Measurements from ENCODE around the gene RAB4A. TPM values are rescaled to one million over a fixed set of nuclear protein-coding genes. Genes with fewer than 3 reads are reported as not detected.

RAB4A gene
- total and polyA plus RNA-seq, 3 experiments from 2014 or later: 24.4 to 34.9 (median 32.2) TPM

- POLR2A ChIA-PET: interaction anchor here (0.6 kb wide), 1 partner anchor 493 kb away, joined by 3 read pairs; no protein-coding TSS in a partner anchor
- peaks cover 8 to 28% of the 10 kb centered on the region in 2 donors for H3K27me3 Mint-ChIP-seq
- Histone ChIP-seq H3K36me3 (ENCODE audit: insufficient read depth, low read length) (no peaks in the 10 kb centered on the region), H3K9me3 (ENCODE audit: low read length) (no peaks in the 10 kb centered on the region), H3K4me3 (ENCODE audit: low read length) (no peak overlapping the region), H3K27ac (ENCODE audit: low read depth, low read length) (no peak overlapping the region), H3K4me1 (ENCODE audit: insufficient read depth, low read length) (peaks cover 13% of the 10 kb centered on the region), H3K27me3 (ENCODE audit: insufficient read depth, low read length, poor library complexity, severe bottlenecking) (no peaks in the 10 kb centered on the region)
- CTCF ChIA-PET: interaction anchor here (0.9 to 7.1 kb wide), 16 partner anchors 8 to 564 kb away, joined by 3 to 74 read pairs (median 8); partner anchors contain the start of gene RHOU
- H3K4me3 Mint-ChIP-seq: no peak overlapping the region
- no peaks in the 10 kb centered on the region for H3K36me3 Mint-ChIP-seq
- no peak overlapping the region for H3K27ac Mint-ChIP-seq
- DNase-seq: no peak
- peaks cover 7 to 17% (median 8%) of the 10 kb centered on the region in 3 donors for H3K4me1 Mint-ChIP-seq
- no peaks in the 10 kb centered on the region for H3K9me3 Mint-ChIP-seq
Measured at GRCh38 chr1:229228522-229228921, 42.4 kb upstream of the RAB4A start.

GRCh38 chr1:229229137-229229720 is 41.7 kb upstream of the RAB4A start:
- POLR2A ChIA-PET: interaction anchor here (0.6 kb wide), 1 partner anchor 493 kb away, joined by 3 read pairs; no protein-coding TSS in a partner anchor
- H3K27ac ChIP-seq (ENCODE audit: low read depth, low read length): no peak overlapping the region
- CTCF ChIA-PET: interaction anchor here (1.3 to 7.1 kb wide), 8 partner anchors 17 to 565 kb away, joined by 3 to 74 read pairs (median 10); partner anchors contain the start of gene RHOU

GRCh38 chr1:229229721-229230139 is 41.2 kb upstream of the RAB4A start:
- peaks cover 10 to 37% of the 10 kb centered on the region in 2 donors for H3K27me3 Mint-ChIP-seq
- Histone ChIP-seq H3K9me3 (ENCODE audit: low read length) (no peaks in the 10 kb centered on the region), H3K27me3 (ENCODE audit: insufficient read depth, low read length, poor library complexity, severe bottlenecking) (no peaks in the 10 kb centered on the region), H3K4me1 (ENCODE audit: insufficient read depth, low read length) (peaks cover 13% of the 10 kb centered on the region), H3K4me3 (ENCODE audit: low read length) (no peak overlapping the region), H3K36me3 (ENCODE audit: insufficient read depth, low read length) (no peaks in the 10 kb centered on the region), H3K27ac (ENCODE audit: low read depth, low read length) (no peak overlapping the region)
- H3K4me1 Mint-ChIP-seq: peaks cover 7 to 17% (median 8%) of the 10 kb centered on the region in 3 donors
- no peaks in the 10 kb centered on the region for H3K9me3 Mint-ChIP-seq
- POLR2A ChIA-PET: no interaction called here
- DNase-seq: no peak
- CTCF ChIA-PET: interaction anchor here (1.1 to 7.1 kb wide), 6 partner anchors 25 to 565 kb away, joined by 4 to 74 read pairs (median 20); partner anchors contain the start of gene RHOU
- H3K4me3 Mint-ChIP-seq: peak overlapping the region in 4 of 7 donors; percentile 5 to 65 (median 23)
- H3K27ac Mint-ChIP-seq: no peak overlapping the region
- H3K36me3 Mint-ChIP-seq: no peaks in the 10 kb centered on the region

More at GRCh38 chr1:229229137-229229720, 41.7 kb upstream of the RAB4A start:
- Histone ChIP-seq H3K36me3 (ENCODE audit: insufficient read depth, low read length) (no peaks in the 10 kb centered on the region), H3K4me1 (ENCODE audit: insufficient read depth, low read length) (peaks cover 13% of the 10 kb centered on the region), H3K4me3 (ENCODE audit: low read length) (no peak overlapping the region), H3K27me3 (ENCODE audit: insufficient read depth, low read length, poor library complexity, severe bottlenecking) (no peaks in the 10 kb centered on the region), H3K9me3 (ENCODE audit: low read length) (no peaks in the 10 kb centered on the region)
- no peak for DNase-seq
- H3K9me3 Mint-ChIP-seq: no peaks in the 10 kb centered on the region
- peak overlapping the region in 4 of 7 donors; percentile 5 to 65 (median 23) for H3K4me3 Mint-ChIP-seq
- H3K36me3 Mint-ChIP-seq: no peaks in the 10 kb centered on the region
- peaks cover 10 to 34% of the 10 kb centered on the region in 2 donors for H3K27me3 Mint-ChIP-seq
- peaks cover 7 to 17% (median 8%) of the 10 kb centered on the region in 3 donors for H3K4me1 Mint-ChIP-seq
- peak overlapping the region in 1 of 8 donors; percentile 53 for H3K27ac Mint-ChIP-seq

GRCh38 chr1:229230140-229230892 is 40.6 kb upstream of the RAB4A start:
- POLR2A ChIA-PET: no interaction called here
- peaks cover 7 to 17% (median 8%) of the 10 kb centered on the region in 3 donors for H3K4me1 Mint-ChIP-seq
- no peaks in the 10 kb centered on the region for H3K36me3 Mint-ChIP-seq
- no peaks in the 10 kb centered on the region for H3K9me3 Mint-ChIP-seq
- H3K4me1 ChIP-seq (ENCODE audit: insufficient read depth, low read length): peaks cover 13% of the 10 kb centered on the region
- H3K4me3 ChIP-seq (ENCODE audit: low read length): no peak overlapping the region
- peaks cover 10 to 42% of the 10 kb centered on the region in 2 donors for H3K27me3 Mint-ChIP-seq
- no peak overlapping the region for H3K4me3 Mint-ChIP-seq
- H3K9me3 ChIP-seq (ENCODE audit: low read length): no peaks in the 10 kb centered on the region
- CTCF ChIA-PET: interaction anchor here (0.8 to 7.1 kb wide), 4 partner anchors 25 to 566 kb away, joined by 4 to 74 read pairs (median 24); partner anchors contain the start of gene RHOU
- H3K27ac ChIP-seq (ENCODE audit: low read depth, low read length): no peak overlapping the region
- H3K27me3 ChIP-seq (ENCODE audit: insufficient read depth, low read length, poor library complexity, severe bottlenecking): no peaks in the 10 kb centered on the region
- H3K27ac Mint-ChIP-seq: no peak overlapping the region
- DNase-seq: no peak
- no peaks in the 10 kb centered on the region for H3K36me3 ChIP-seq (ENCODE audit: insufficient read depth, low read length)

- ChIA-PET POLR2A (interaction anchor here (0.5 kb wide), 1 partner anchor 516 kb away, joined by 3 read pairs; no protein-coding TSS in a partner anchor), CTCF (interaction anchor here (0.8 to 7.1 kb wide), 4 partner anchors 24 to 580 kb away, joined by 3 to 74 read pairs (median 4); partner anchors contain the start of gene RHOU)
- H3K27ac Mint-ChIP-seq: no peak overlapping the region
- H3K9me3 ChIP-seq (ENCODE audit: low read length): no peaks in the 10 kb centered on the region
- H3K4me3 ChIP-seq (ENCODE audit: low read length): no peak overlapping the region
- no peak overlapping the region for H3K4me3 Mint-ChIP-seq
- H3K36me3 ChIP-seq (ENCODE audit: insufficient read depth, low read length): no peaks in the 10 kb centered on the region
- no peaks in the 10 kb centered on the region for H3K36me3 Mint-ChIP-seq
- peaks cover 10 to 42% of the 10 kb centered on the region in 2 donors for H3K27me3 Mint-ChIP-seq
- H3K27me3 ChIP-seq (ENCODE audit: insufficient read depth, low read length, poor library complexity, severe bottlenecking): no peaks in the 10 kb centered on the region
- H3K4me1 ChIP-seq (ENCODE audit: insufficient read depth, low read length): peaks cover 13% of the 10 kb centered on the region
- H3K9me3 Mint-ChIP-seq: no peaks in the 10 kb centered on the region
- no peak for DNase-seq
- H3K4me1 Mint-ChIP-seq: peaks cover 7 to 17% (median 8%) of the 10 kb centered on the region in 3 donors
- H3K27ac ChIP-seq (ENCODE audit: low read depth, low read length): no peak overlapping the region
Measured at GRCh38 chr1:229230893-229231753, 39.8 kb upstream of the RAB4A start.

- DNase-seq: no peak
- CTCF ChIA-PET: interaction anchor here (0.8 to 7.1 kb wide), 2 partner anchors 496 to 581 kb away, joined by 3 to 74 read pairs; partner anchors contain the start of gene RHOU
- no peak overlapping the region for H3K4me3 ChIP-seq (ENCODE audit: low read length)
- peak overlapping the region in 1 of 8 donors; percentile 48 for H3K27ac Mint-ChIP-seq
- no peaks in the 10 kb centered on the region for H3K36me3 Mint-ChIP-seq
- peaks cover 10 to 42% of the 10 kb centered on the region in 2 donors for H3K27me3 Mint-ChIP-seq
- H3K36me3 ChIP-seq (ENCODE audit: insufficient read depth, low read length): no peaks in the 10 kb centered on the region
- no peak overlapping the region for H3K27ac ChIP-seq (ENCODE audit: low read depth, low read length)
- H3K9me3 Mint-ChIP-seq: no peaks in the 10 kb centered on the region
- POLR2A ChIA-PET: interaction anchor here (0.5 kb wide), 1 partner anchor 516 kb away, joined by 3 read pairs; no protein-coding TSS in a partner anchor
- peaks cover 7 to 16% (median 8%) of the 10 kb centered on the region in 3 donors for H3K4me1 Mint-ChIP-seq
- H3K9me3 ChIP-seq (ENCODE audit: low read length): no peaks in the 10 kb centered on the region
- no peak overlapping the region for H3K4me3 Mint-ChIP-seq
- H3K27me3 ChIP-seq (ENCODE audit: insufficient read depth, low read length, poor library complexity, severe bottlenecking): no peaks in the 10 kb centered on the region
- H3K4me1 ChIP-seq (ENCODE audit: insufficient read depth, low read length): peaks cover 13% of the 10 kb centered on the region
Measured at GRCh38 chr1:229231754-229232119, 39.2 kb upstream of the RAB4A start.

GRCh38 chr1:229234870-229235472 is 35.9 kb upstream of the RAB4A start:
- CTCF ChIA-PET: no interaction called here
- Mint-ChIP-seq H3K27me3 (peaks cover 9 to 38% of the 10 kb centered on the region in 2 donors), H3K9me3 (no peaks in the 10 kb centered on the region), H3K4me3 (no peak overlapping the region), H3K4me1 (no peaks in the 10 kb centered on the region), H3K27ac (no peak overlapping the region), H3K36me3 (no peaks in the 10 kb centered on the region)
- Histone ChIP-seq H3K4me3 (ENCODE audit: low read length) (no peak overlapping the region), H3K27ac (ENCODE audit: low read depth, low read length) (no peak overlapping the region), H3K36me3 (ENCODE audit: insufficient read depth, low read length) (no peaks in the 10 kb centered on the region), H3K27me3 (ENCODE audit: insufficient read depth, low read length, poor library complexity, severe bottlenecking) (no peaks in the 10 kb centered on the region), H3K4me1 (ENCODE audit: insufficient read depth, low read length) (no peaks in the 10 kb centered on the region), H3K9me3 (ENCODE audit: low read length) (no peaks in the 10 kb centered on the region)
- DNase-seq: no peak
- POLR2A ChIA-PET: no interaction called here

Measured in CD8-positive, alpha-beta memory T cell (primary cell).